Smooth muscle cell (in vitro differentiated cells): ENCODE measurements around the gene MYO1E. TPM values are rescaled to one million over a fixed set of nuclear protein-coding genes. Genes with fewer than 3 reads are reported as not detected.
A peak's percentile ranks its signal among the peaks of the same experiment; 100 is the strongest.

Source experiments
- DNase-seq: peaks from one replicate; lab custom pipeline; 2025; ENCODE audit not compliant: unreplicated experiment; lab: John Stamatoyannopoulos, UW
- H2AFZ ChIP-seq: fragments of 200-600 bp; sonication (generic); 2 replicates; pipeline ENCODE4 v1.6.0; 2016; ENCODE audit warnings: antibody characterized with exemption, low read depth, mild to moderate bottlenecking
- H3F3A ChIP-seq: fragments of 200-600 bp; sonication (generic); 2 replicates; pipeline ENCODE4 v1.6.0; 2017; ENCODE audit warnings: antibody characterized with exemption, low read depth
- H3K27ac ChIP-seq: fragments of 200-600 bp; sonication (generic); 2 replicates; pipeline ENCODE4 v1.5.1; 2016; ENCODE audit warnings: low read depth, mild to moderate bottlenecking
- H3K27me3 ChIP-seq: fragments of 200-600 bp; sonication (generic); 2 replicates; pipeline ENCODE4 v1.6.1; 2016; ENCODE audit warnings: low read depth, mild to moderate bottlenecking
- H3K36me3 ChIP-seq: fragments of 200-600 bp; sonication (generic); 2 replicates; pipeline ENCODE4 v1.5.1; 2016; ENCODE audit warnings: low read depth
- H3K4me1 ChIP-seq: fragments of 200-600 bp; sonication (generic); 2 replicates; pipeline ENCODE4 v1.5.1; 2016; ENCODE audit warnings: low read depth
- H3K4me2 ChIP-seq: fragments of 200-600 bp; sonication (generic); 2 replicates; pipeline ENCODE4 v1.6.0; 2016; ENCODE audit warnings: mild to moderate bottlenecking
- H3K4me3 ChIP-seq: fragments of 200-600 bp; sonication (generic); 2 replicates; pipeline ENCODE4 v1.5.1; 2016; ENCODE audit warnings: mild to moderate bottlenecking
- H3K79me2 ChIP-seq: fragments of 200-600 bp; sonication (generic); 2 replicates; pipeline ENCODE4 v1.6.0; 2016; ENCODE audit warnings: low read depth, mild to moderate bottlenecking
- H3K9ac ChIP-seq: fragments of 200-600 bp; sonication (generic); 2 replicates; pipeline ENCODE4 v1.6.0; 2016; ENCODE audit warnings: low read depth
- H3K9me3 ChIP-seq: fragments of 200-600 bp; sonication (generic); replicated peaks from 2 replicates; pipeline ENCODE4 v1.5.1; 2016; ENCODE audit warnings: low read depth
- H4K20me1 ChIP-seq: fragments of 200-600 bp; sonication (generic); 2 replicates; pipeline ENCODE4 v1.6.0; 2016; ENCODE audit warnings: low read depth
- CTCF ChIP-seq: fragments of 200-600 bp; sonication (generic); IDR thresholded peaks from 2 replicates; pipeline ENCODE4 v1.5.1; 2017; ENCODE audit warnings: borderline replicate concordance, mild to moderate bottlenecking, antibody characterized with exemption; ENCODE audit not compliant: insufficient read depth, poor library complexity, severe bottlenecking
- WGBS: methylation state at CpG from one replicate; pipeline ENCODE4 v1.1.7; 2016; ENCODE audit warnings: low lambda C conversion rate; 5-methylcytosine and 5-hydroxymethylcytosine counted together
- polyA plus RNA-seq: library from polyadenylated mRNA; unstranded; fragments of >200 nt; fragmentation: Nextera tagmentation; extraction: Ambion mirVana; gene quantifications from 2 replicates; pipeline ENCODE4 v1.2.1, GENCODE V29; 2016
- total RNA-seq: library from RNA; depleted of rRNA; stranded (reverse); fragments of >200 nt; gene quantifications from 2 replicates; pipeline ENCODE4 v1.2.3, GENCODE V29; 2014

The MYO1E gene
- total and polyA plus RNA-seq, 2 experiments from 2014 or later = 50.0 to 54.5 TPM

- Histone ChIP-seq H4K20me1 (no peaks in the 10 kb centered on the region), H3K4me3 (no peak overlapping the region), H3K27me3 (no peaks in the 10 kb centered on the region), H3K27ac (peak overlapping the region; percentile 79), H3F3A (peaks cover 29% of the 10 kb centered on the region), H2AFZ (no peak overlapping the region), H3K36me3 (peaks cover 9% of the 10 kb centered on the region), H3K9me3 (no peaks in the 10 kb centered on the region), H3K4me1 (peaks cover 14% of the 10 kb centered on the region), H3K4me2 (peak overlapping the region; percentile 62), H3K79me2 (no peaks in the 10 kb centered on the region), H3K9ac (no peak overlapping the region)
- WGBS = 28% methylated on average over 10 of the region's 10 CpGs
- TF ChIP-seq CTCF = peak; percentile 47
- DNase-seq = no peak
Observed at GRCh38 chr15:59174835-59175831, 197.5 kb downstream of the MYO1E start.

- H3K79me2 ChIP-seq = no peaks in the 10 kb centered on the region
- no peak overlapping the region for H2AFZ ChIP-seq
- no peak for DNase-seq
- H3F3A ChIP-seq = peaks cover 37% of the 10 kb centered on the region
- H3K27ac ChIP-seq = peak overlapping the region; percentile 79
- H3K4me1 ChIP-seq = peaks cover 18% of the 10 kb centered on the region
- TF ChIP-seq CTCF = no peak
- WGBS = 83% methylated on average over 12 of the region's 12 CpGs
- H4K20me1 ChIP-seq = no peaks in the 10 kb centered on the region
- peaks cover 9% of the 10 kb centered on the region for H3K36me3 ChIP-seq
- no peak overlapping the region for H3K4me3 ChIP-seq
- no peak overlapping the region for H3K9ac ChIP-seq
- peak overlapping the region; percentile 16 for H3K4me2 ChIP-seq
- no peaks in the 10 kb centered on the region for H3K27me3 ChIP-seq
- no peaks in the 10 kb centered on the region for H3K9me3 ChIP-seq
Observed at GRCh38 chr15:59174151-59174834, 198.4 kb downstream of the MYO1E start.

- peaks cover 42% of the 10 kb centered on the region for H3F3A ChIP-seq
- peaks cover 22% of the 10 kb centered on the region for H3K4me1 ChIP-seq
- peaks cover 9% of the 10 kb centered on the region for H3K36me3 ChIP-seq
- H3K4me3 ChIP-seq = no peak overlapping the region
- no peak for TF ChIP-seq CTCF
- no peaks in the 10 kb centered on the region for H3K79me2 ChIP-seq
- H3K4me2 ChIP-seq = no peak overlapping the region
- no peak overlapping the region for H2AFZ ChIP-seq
- H3K27me3 ChIP-seq = no peaks in the 10 kb centered on the region
- WGBS = 95% methylated on average over 5 of the region's 5 CpGs
- H3K9ac ChIP-seq = no peak overlapping the region
- no peak overlapping the region for H3K27ac ChIP-seq
- H4K20me1 ChIP-seq = no peaks in the 10 kb centered on the region
- no peaks in the 10 kb centered on the region for H3K9me3 ChIP-seq
- no peak for DNase-seq
Observed at GRCh38 chr15:59173194-59173593, 199.5 kb downstream of the MYO1E start.
